H9 (cell line): ENCODE measurements around the gene CALML5. TPM values are rescaled to one million over a fixed set of nuclear protein-coding genes. Genes with fewer than 3 reads are reported as not detected.

ENCODE experiments used
- DNase-seq: peaks from one replicate; pipeline ENCODE4 v3.0.0-alpha.2; 2017
- H2AFZ ChIP-seq: one replicate; pipeline ENCODE4 v1.6.1; 2013; ENCODE audit warnings: mild to moderate bottlenecking, low read length, control low read depth, moderate library complexity
- H2AK5ac ChIP-seq: 2 replicates; pipeline ENCODE4 v1.6.1; 2013; ENCODE audit warnings: low read length, control low read depth, mixed read lengths; ENCODE audit not compliant: insufficient read length
- H2BK120ac ChIP-seq: one replicate; pipeline ENCODE4 v1.6.1; 2013; ENCODE audit warnings: low read depth, mild to moderate bottlenecking, low read length, control low read depth, inconsistent platforms; ENCODE audit not compliant: poor library complexity, severe bottlenecking
- H2BK12ac ChIP-seq: 2 replicates; pipeline ENCODE4 v1.6.1; 2013; ENCODE audit warnings: low read length, control low read depth, mixed read lengths, low read depth; ENCODE audit not compliant: insufficient read length
- H2BK15ac ChIP-seq: 2 replicates; pipeline ENCODE4 v1.6.1; 2013; ENCODE audit warnings: low read depth, low read length, control low read depth
- H2BK20ac ChIP-seq: one replicate; pipeline ENCODE4 v1.6.1; 2013; ENCODE audit warnings: low read depth, mild to moderate bottlenecking, low read length, control low read depth, inconsistent platforms; ENCODE audit not compliant: poor library complexity, severe bottlenecking
- H2BK5ac ChIP-seq: 2 replicates; pipeline ENCODE4 v1.6.1; 2013; ENCODE audit warnings: low read length, control low read depth, mixed read lengths; ENCODE audit not compliant: insufficient read length
- H3K14ac ChIP-seq: 2 replicates; pipeline ENCODE4 v1.6.1; 2013; ENCODE audit warnings: low read length, control low read depth; ENCODE audit not compliant: insufficient read depth
- H3K18ac ChIP-seq: 2 replicates; pipeline ENCODE4 v1.6.1; 2013; ENCODE audit warnings: low read depth, mild to moderate bottlenecking, mixed read lengths, low read length, control low read depth; ENCODE audit not compliant: insufficient read length
- H3K23ac ChIP-seq: 2 replicates; pipeline ENCODE4 v1.6.1; 2013; ENCODE audit warnings: low read length, control low read depth, mixed read lengths, low read depth; ENCODE audit not compliant: insufficient read length
- H3K23me2 ChIP-seq: 2 replicates; pipeline ENCODE4 v1.6.1; 2013; ENCODE audit warnings: low read depth, mild to moderate bottlenecking, mixed read lengths, low read length, control low read depth; ENCODE audit not compliant: insufficient read length, poor library complexity, severe bottlenecking
- H3K27ac ChIP-seq: 2 replicates; pipeline ENCODE4 v1.5.1; 2013; ENCODE audit warnings: low read length, control low read depth, mixed read lengths, low read depth; ENCODE audit not compliant: insufficient read length
- H3K27me3 ChIP-seq: 2 replicates; pipeline ENCODE4 v1.6.1; 2013; ENCODE audit warnings: low read length, control low read depth, inconsistent platforms; ENCODE audit not compliant: insufficient read depth
- H3K4ac ChIP-seq: 2 replicates; pipeline ENCODE4 v1.6.1; 2013; ENCODE audit warnings: low read depth, mild to moderate bottlenecking, control low read depth, inconsistent platforms, low read length, moderate library complexity
- H3K4me1 ChIP-seq: 2 replicates; pipeline ENCODE4 v1.6.1; 2013; ENCODE audit warnings: low read length, control low read depth, inconsistent platforms; ENCODE audit not compliant: insufficient read depth
- H3K4me2 ChIP-seq: 2 replicates; pipeline ENCODE4 v1.6.1; 2013; ENCODE audit warnings: low read length, control low read depth, mixed read lengths; ENCODE audit not compliant: insufficient read length, insufficient read depth
- H3K56ac ChIP-seq: 2 replicates; pipeline ENCODE4 v1.6.1; 2013; ENCODE audit warnings: low read depth, mild to moderate bottlenecking, mixed read lengths, low read length, control low read depth; ENCODE audit not compliant: insufficient read length
- H3K79me1 ChIP-seq: 2 replicates; pipeline ENCODE4 v1.6.1; 2013; ENCODE audit warnings: low read depth, mild to moderate bottlenecking, moderate library complexity, low read length, control low read depth, inconsistent platforms; ENCODE audit not compliant: insufficient read depth, poor library complexity, severe bottlenecking
- H3K79me2 ChIP-seq: 2 replicates; pipeline ENCODE4 v1.6.1; 2013; ENCODE audit warnings: low read length, control low read depth, inconsistent platforms; ENCODE audit not compliant: insufficient read depth
- H3K9ac ChIP-seq: 2 replicates; pipeline ENCODE4 v1.6.1; 2013; ENCODE audit warnings: low read length, control low read depth, mixed read lengths; ENCODE audit not compliant: insufficient read length; ENCODE audit errors: extremely low read depth
- H3K9me3 ChIP-seq: one replicate; pipeline ENCODE4 v1.6.1; 2013; ENCODE audit warnings: low read depth, low read length, inconsistent platforms; ENCODE audit not compliant: control insufficient read depth
- H3T11ph ChIP-seq: one replicate; pipeline ENCODE4 v1.6.1; 2013; ENCODE audit warnings: mild to moderate bottlenecking, low read length, control low read depth, inconsistent platforms
- H4K20me1 ChIP-seq: one replicate; pipeline ENCODE4 v1.6.1; 2013; ENCODE audit not compliant: control insufficient read depth, insufficient read length, insufficient read depth
- H4K5ac ChIP-seq: 2 replicates; pipeline ENCODE4 v1.6.1; 2013; ENCODE audit warnings: low read depth, mild to moderate bottlenecking, mixed read lengths, low read length, control low read depth; ENCODE audit not compliant: insufficient read length
- H4K8ac ChIP-seq: replicated peaks from 2 replicates; pipeline ENCODE4 v1.6.1; 2013; ENCODE audit warnings: low read length, control low read depth, mixed read lengths, low read depth; ENCODE audit not compliant: insufficient read length
- H4K91ac ChIP-seq: 2 replicates; pipeline ENCODE4 v1.6.1; 2013; ENCODE audit warnings: low read depth, mild to moderate bottlenecking, moderate library complexity, mixed read lengths, low read length, control low read depth; ENCODE audit not compliant: insufficient read length
- H3K27ac Mint-ChIP-seq, 3 experiments: 2 replicates in 2 of 3; 3 replicates in 1 of 3; pipeline ENCODE4 v1.8.0; 2020 to 2021; ENCODE audit warnings: mixed read lengths in 3 of 3, mild to moderate bottlenecking in 1 of 3, moderate library complexity in 1 of 3
- H3K27me3 Mint-ChIP-seq: 2 replicates; pipeline ENCODE4 v1.8.0; 2021; ENCODE audit warnings: low read depth, mild to moderate bottlenecking, moderate library complexity, mixed read lengths
- H3K36me3 Mint-ChIP-seq, 3 experiments: 2 replicates in 2 of 3; 3 replicates in 1 of 3; pipeline ENCODE4 v1.8.0; 2020 to 2021; ENCODE audit warnings: low read depth in 3 of 3, mixed read lengths in 3 of 3; ENCODE audit not compliant: insufficient read depth in 1 of 3
- H3K4me1 Mint-ChIP-seq, 2 experiments: 2 replicates each; pipeline ENCODE4 v1.8.0; 2020; ENCODE audit warnings: mixed read lengths in 2 of 2
- H3K4me3 Mint-ChIP-seq, 2 experiments: 2 replicates in 1 of 2; 3 replicates in 1 of 2; pipeline ENCODE4 v1.8.0; 2020 to 2021; ENCODE audit warnings: mild to moderate bottlenecking in 2 of 2, mixed read lengths in 2 of 2, moderate library complexity in 1 of 2
- H3K9me3 Mint-ChIP-seq, 2 experiments: 2 replicates in 1 of 2; 3 replicates in 1 of 2; pipeline ENCODE4 v1.8.0; 2020; ENCODE audit warnings: mild to moderate bottlenecking in 2 of 2, mixed read lengths in 2 of 2, moderate library complexity in 1 of 2
- WGBS: extraction: QIAGEN DNeasy Blood & Tissue Kit; methylation state at CpG from one replicate; pipeline ENCODE4 v1.1.7; 2013; ENCODE audit warnings: missing lambda C conversion rate, low lambda C conversion rate, mixed read lengths; ENCODE audit not compliant: insufficient read length; ENCODE audit errors: extremely low coverage; 5-methylcytosine and 5-hydroxymethylcytosine counted together
- total RNA-seq: library from RNA; stranded (reverse); gene quantifications from 2 replicates; pipeline ENCODE4 v1.2.1, GENCODE V29; 2021
- TF ChIP-seq, protein P1 (sequence below): fragments of 200-600 bp; sonication (generic); conservative IDR thresholded peaks from 3 replicates; pipeline ENCODE4 v1.8.0; 2021; ENCODE audit warnings: antibody characterized with exemption, mild to moderate bottlenecking

Gene CALML5
- total RNA-seq, 1 experiment from 2014 or later: not detected

DNA sequence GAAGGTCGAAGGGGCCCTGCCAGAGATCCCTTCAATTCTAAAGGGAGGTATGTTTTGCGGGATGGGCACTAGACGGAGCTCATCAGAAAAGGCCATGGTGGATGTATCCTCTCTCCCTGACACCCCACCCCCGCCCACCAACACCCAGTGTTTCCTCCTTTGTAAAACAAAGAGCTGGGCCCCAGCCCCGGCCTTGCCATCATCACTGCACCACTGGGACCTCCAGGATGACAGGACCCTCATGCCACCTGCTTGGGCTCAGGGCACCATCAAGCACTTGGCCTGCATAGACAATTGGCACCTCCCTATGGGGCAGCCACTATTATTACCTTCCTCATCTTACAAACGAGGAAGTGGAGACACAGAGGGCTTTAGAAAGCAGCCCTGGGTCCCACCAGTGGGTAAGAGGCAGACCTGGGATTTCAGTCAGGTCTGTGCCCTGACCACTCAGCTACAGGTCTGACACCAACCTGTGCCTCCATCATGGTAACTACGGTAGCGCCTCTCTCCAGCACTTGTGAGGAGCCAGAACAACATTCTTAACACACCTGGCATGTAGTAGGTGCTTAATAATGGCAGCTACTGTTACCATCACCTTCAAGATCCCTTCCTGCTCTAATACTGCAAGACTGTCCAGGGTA lies 27.4 kb upstream of the CALML5 start:
- 0 out of 2 replicates have a peak, but pooled peaks cover 2% of the 10 kb centered on the region for H3K27me3 Mint-ChIP-seq

More for the DNA sequence above, 27.4 kb upstream of the CALML5 start:
- Histone ChIP-seq H2BK120ac (no peak overlapping the region), H3K4me1 (no peaks in the 10 kb centered on the region), H4K91ac (no peak overlapping the region), H3K79me1 (no peaks in the 10 kb centered on the region), H3K27ac (no peak overlapping the region), H3K79me2 (no peaks in the 10 kb centered on the region), H2BK5ac (no peak overlapping the region), H3K23ac (no peak overlapping the region), H4K5ac (no peak overlapping the region), H4K8ac (no peak overlapping the region), H3K18ac (no peak overlapping the region), H3K56ac (no peak overlapping the region), H3K23me2 (no peaks in the 10 kb centered on the region), H2BK15ac (no peak overlapping the region), H4K20me1 (no peaks in the 10 kb centered on the region), H3K9me3 (no peaks in the 10 kb centered on the region), H3K27me3 (no peaks in the 10 kb centered on the region), H3K9ac (no peak overlapping the region), H3T11ph (no peak overlapping the region), H2BK12ac (no peak overlapping the region), H2AK5ac (no peak overlapping the region), H3K4me2 (no peak overlapping the region), H3K4ac (no peak overlapping the region), H2BK20ac (no peak overlapping the region), H2AFZ (no peak overlapping the region), H3K14ac (no peak overlapping the region)
- H3K27ac Mint-ChIP-seq: no peak overlapping the region; a peak in 1 of 7 replicates
- peak overlapping the region in 1 of 2 experiments; percentile 44; a peak in 2 of 5 replicates for H3K4me3 Mint-ChIP-seq
- WGBS: no CpG with 5 or more reads among the region's 8 CpGs
- TF ChIP-seq, protein P1, sequence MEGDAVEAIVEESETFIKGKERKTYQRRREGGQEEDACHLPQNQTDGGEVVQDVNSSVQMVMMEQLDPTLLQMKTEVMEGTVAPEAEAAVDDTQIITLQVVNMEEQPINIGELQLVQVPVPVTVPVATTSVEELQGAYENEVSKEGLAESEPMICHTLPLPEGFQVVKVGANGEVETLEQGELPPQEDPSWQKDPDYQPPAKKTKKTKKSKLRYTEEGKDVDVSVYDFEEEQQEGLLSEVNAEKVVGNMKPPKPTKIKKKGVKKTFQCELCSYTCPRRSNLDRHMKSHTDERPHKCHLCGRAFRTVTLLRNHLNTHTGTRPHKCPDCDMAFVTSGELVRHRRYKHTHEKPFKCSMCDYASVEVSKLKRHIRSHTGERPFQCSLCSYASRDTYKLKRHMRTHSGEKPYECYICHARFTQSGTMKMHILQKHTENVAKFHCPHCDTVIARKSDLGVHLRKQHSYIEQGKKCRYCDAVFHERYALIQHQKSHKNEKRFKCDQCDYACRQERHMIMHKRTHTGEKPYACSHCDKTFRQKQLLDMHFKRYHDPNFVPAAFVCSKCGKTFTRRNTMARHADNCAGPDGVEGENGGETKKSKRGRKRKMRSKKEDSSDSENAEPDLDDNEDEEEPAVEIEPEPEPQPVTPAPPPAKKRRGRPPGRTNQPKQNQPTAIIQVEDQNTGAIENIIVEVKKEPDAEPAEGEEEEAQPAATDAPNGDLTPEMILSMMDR: no peak
- H3K4me1 Mint-ChIP-seq: peaks cover 12 to 33% of the 10 kb centered on the region in 2 experiments
- H3K36me3 Mint-ChIP-seq: no peaks in the 10 kb centered on the region; a peak in 2 of 7 replicates
- DNase-seq: no peak
- H3K9me3 Mint-ChIP-seq: 0 out of 5 replicates have a peak, but pooled peaks cover 0 to 2% of the 10 kb centered on the region in 2 experiments
